Coronary artery (tissue), 2 donors: ENCODE data around the gene CCDC85C.

ENCODE experiments used
- DNase-seq: peaks from one replicate; pipeline ENCODE4 v3.0.0-alpha.2; 2017; ENCODE audit warnings: low spot score
- H3K27ac ChIP-seq, 2 donors: fragments of 200-600 bp; sonication (generic); one replicate each; pipeline ENCODE4 v1.5.1; 2016 to 2019
- H3K4me3 ChIP-seq: fragments of 200-600 bp; sonication (generic); 2 replicates; pipeline ENCODE4 v1.5.1; 2016; ENCODE audit warnings: mild to moderate bottlenecking, moderate library complexity
- CTCF ChIP-seq: fragments of 200-600 bp; sonication (generic); IDR thresholded peaks from one replicate; pipeline ENCODE4 v1.5.1; 2019; ENCODE audit warnings: antibody characterized with exemption

The CCDC85C gene

GRCh38 chr14:99570544-99571302 lies 33.3 kb downstream of the CCDC85C start:
- no peak overlapping the region for H3K27ac ChIP-seq

GRCh38 chr14:99569725-99570543 lies 34.1 kb downstream of the CCDC85C start:
- TF ChIP-seq CTCF, result no peak
- Histone ChIP-seq H3K27ac (no peak overlapping the region), H3K4me3 (no peak overlapping the region)
- no peak for DNase-seq

More at GRCh38 chr14:99570544-99571302, 33.3 kb downstream of the CCDC85C start:
- H3K4me3 ChIP-seq, result no peak overlapping the region
- no peak for TF ChIP-seq CTCF
- DNase-seq, result no peak

DNA sequence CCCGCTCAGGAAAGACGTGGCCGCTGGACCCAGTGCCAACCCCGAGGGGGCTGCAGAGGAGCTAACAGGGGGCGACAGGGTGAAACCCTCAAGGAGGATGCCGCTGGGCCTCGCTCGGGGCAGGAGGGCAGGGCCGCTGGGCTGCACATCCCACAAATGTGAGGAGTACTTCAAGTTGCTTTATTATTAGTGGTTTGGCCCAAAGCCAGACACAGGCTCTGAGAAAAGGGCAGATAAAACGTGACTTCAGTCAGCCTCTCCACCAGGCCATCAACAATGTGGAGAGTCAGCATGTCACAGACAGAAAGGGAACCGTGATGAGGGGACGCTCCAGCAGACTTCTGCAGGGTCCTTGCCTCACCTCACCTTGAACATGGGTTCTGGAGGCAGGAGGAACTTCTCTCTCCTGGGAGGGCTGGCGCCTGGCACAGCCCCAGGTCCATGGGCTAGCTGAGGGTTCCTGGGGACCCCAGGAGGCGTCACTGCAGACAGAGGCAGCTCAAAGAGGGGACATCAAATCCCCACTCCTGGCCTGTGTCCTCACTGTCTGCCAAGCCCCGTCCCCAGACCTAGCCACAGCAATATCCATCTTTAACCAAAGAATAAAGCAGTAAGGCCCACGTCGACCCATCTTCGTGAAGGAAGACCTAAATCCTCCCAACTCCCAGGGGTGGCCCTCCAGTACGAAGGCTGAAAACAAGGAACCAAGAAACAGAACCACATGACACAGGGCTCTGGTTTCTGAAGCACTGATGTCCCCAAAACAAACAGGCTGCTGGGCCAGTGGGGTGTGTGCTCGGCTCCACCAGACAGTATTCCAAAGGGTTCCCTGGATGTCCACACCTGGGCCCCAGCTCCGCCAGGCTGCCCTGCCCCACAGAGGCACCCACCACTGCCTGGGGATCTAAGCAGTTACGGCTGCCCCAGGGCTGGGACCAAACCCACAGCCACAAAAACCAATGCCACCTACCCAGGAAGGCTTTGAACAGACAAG lies 35.1 kb downstream of the CCDC85C start:
- DNase-seq, result no peak
- no peak for TF ChIP-seq CTCF
- Histone ChIP-seq H3K4me3 (no peak overlapping the region), H3K27ac (no peak overlapping the region)

DNA sequence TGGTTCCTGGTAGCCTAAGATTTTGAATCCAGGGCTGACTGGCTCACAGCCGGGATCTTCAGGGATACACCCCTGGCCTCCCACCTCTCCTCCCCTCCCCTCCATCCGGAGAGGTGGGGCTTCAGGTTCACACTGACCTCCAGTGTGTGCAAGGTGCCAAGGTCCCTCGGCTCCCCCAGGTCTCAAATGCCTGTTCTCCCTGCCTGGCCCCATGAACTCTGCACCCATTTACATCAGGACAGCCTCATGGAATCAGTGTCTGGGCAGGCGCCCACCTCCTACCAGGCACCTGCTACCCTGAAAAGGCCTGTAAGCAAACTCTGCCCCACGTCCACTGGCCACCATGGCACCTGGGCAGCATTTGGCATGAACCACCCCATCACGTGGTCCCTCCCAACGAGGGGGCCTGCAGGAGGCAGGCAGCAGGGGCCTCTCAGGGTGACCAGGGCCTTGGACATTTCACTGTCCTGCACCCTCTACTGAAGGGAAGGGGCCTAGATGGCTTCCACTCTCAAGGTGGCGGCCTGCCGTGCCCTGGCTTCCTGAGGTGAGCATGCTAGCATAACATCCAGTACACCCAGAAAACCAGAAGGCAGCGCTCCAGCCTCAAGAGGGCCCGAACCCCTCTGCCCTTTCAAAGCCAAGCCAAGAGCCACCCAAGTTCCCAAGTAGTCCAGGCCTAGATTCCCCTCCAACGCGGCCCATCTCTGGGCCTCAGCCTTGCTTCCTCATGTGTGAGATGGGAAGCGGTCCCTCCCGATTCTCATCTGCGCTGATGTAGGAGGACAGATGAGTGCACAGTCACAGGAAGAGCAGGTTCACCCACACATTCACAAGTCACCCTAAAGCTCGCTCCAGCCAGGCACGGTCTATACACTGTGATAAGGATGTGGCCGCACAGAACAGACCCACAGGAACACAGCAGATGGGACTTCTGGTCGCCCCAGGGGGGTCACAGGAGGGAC lies 37.3 kb downstream of the CCDC85C start:
- no peak overlapping the region for H3K27ac ChIP-seq
- H3K4me3 ChIP-seq, result no peak overlapping the region
- no peak for DNase-seq
- TF ChIP-seq CTCF, result no peak

DNA sequence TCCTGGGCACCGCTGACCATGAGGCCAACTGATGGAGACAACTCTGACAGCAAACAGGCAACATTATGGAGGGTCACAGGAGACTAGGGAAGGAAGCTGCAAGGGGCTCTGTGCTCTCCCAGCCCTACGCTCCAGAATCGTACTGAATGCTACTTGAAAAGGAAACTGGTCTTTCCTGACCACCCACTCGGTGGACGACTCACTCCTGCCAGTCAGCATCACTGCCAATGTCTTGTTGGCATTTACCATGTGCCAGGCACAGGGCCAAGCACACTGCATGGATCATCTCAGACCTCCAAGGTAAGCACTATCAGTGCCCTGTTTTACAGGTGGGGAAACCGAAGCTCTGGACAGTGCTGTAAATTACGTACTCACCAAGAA lies 38.0 kb downstream of the CCDC85C start:
- Histone ChIP-seq H3K4me3 (no peak overlapping the region), H3K27ac (no peak overlapping the region)
- no peak for TF ChIP-seq CTCF
- DNase-seq, result no peak

GRCh38 chr14:99565383-99565782 lies 38.6 kb downstream of the CCDC85C start:
- no peak overlapping the region for H3K27ac ChIP-seq

More at GRCh38 chr14:99565383-99565782, 38.6 kb downstream of the CCDC85C start:
- no peak for DNase-seq
- no peak overlapping the region for H3K4me3 ChIP-seq
- no peak for TF ChIP-seq CTCF
